IPS-20b (cell line): ENCODE results near the gene U2AF2.
A peak's percentile ranks its signal among the peaks of the same experiment; 100 is the strongest.

Experiments used
- H3K27ac ChIP-seq: one replicate; pipeline ENCODE4 v1.5.1; 2013; ENCODE audit warnings: low read length
- H3K27me3 ChIP-seq: 2 replicates; pipeline ENCODE4 v1.6.1; 2013; ENCODE audit warnings: mild to moderate bottlenecking, low read length, inconsistent platforms; ENCODE audit not compliant: insufficient read depth
- H3K36me3 ChIP-seq: 2 replicates; pipeline ENCODE4 v1.6.1; 2013; ENCODE audit warnings: low read depth, mild to moderate bottlenecking, inconsistent platforms, low read length, moderate library complexity; ENCODE audit not compliant: insufficient read depth
- H3K4me1 ChIP-seq: 2 replicates; pipeline ENCODE4 v1.6.1; 2013; ENCODE audit warnings: mild to moderate bottlenecking, control low read depth, inconsistent platforms, low read length, moderate library complexity; ENCODE audit not compliant: insufficient read depth
- H3K4me3 ChIP-seq: 2 replicates; pipeline ENCODE4 v1.5.1; 2013; ENCODE audit warnings: mild to moderate bottlenecking, low read length, inconsistent platforms
- H3K9ac ChIP-seq: 2 replicates; pipeline ENCODE4 v1.6.1; 2013; ENCODE audit warnings: low read depth, mild to moderate bottlenecking, inconsistent platforms, low read length, moderate library complexity
- H3K9me3 ChIP-seq: 2 replicates; pipeline ENCODE4 v1.6.1; 2013; ENCODE audit warnings: mild to moderate bottlenecking, low read depth, low read length, inconsistent platforms; ENCODE audit not compliant: insufficient read depth

U2AF2 gene

DNA sequence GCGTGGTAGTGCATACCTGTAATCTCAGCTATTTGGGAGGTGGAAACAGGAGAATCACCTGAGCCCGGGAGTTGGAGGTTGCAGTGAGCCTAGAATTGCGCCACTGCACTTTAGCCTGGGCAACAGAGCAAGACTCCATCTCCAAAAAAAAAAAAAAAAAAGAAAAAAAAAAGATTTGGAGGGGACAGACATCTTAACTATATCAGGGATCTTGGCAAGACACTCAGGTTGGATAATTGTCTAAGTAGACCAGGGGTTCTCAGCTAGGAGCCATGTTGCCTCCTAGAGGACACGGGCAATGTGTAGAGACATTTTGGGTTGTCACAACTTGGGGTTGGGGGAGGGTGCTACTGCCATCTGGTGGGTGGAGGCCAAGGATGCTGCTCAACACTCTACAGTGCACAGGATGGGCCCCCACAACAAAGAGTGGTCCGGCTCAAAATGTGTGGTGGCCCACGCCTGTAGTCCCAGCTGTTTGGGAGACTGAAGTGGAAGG, 15.9 kb upstream of the U2AF2 start:
- H3K36me3 ChIP-seq: no peaks in the 10 kb centered on the region
- no peak overlapping the region for H3K4me3 ChIP-seq
- H3K4me1 ChIP-seq: peaks cover 4% of the 10 kb centered on the region; the same call in 1 of the 2 replicates
- H3K27ac ChIP-seq: no peak overlapping the region
- no peaks in the 10 kb centered on the region for H3K27me3 ChIP-seq
- H3K9me3 ChIP-seq: no peaks in the 10 kb centered on the region
- H3K9ac ChIP-seq: no peak overlapping the region

DNA sequence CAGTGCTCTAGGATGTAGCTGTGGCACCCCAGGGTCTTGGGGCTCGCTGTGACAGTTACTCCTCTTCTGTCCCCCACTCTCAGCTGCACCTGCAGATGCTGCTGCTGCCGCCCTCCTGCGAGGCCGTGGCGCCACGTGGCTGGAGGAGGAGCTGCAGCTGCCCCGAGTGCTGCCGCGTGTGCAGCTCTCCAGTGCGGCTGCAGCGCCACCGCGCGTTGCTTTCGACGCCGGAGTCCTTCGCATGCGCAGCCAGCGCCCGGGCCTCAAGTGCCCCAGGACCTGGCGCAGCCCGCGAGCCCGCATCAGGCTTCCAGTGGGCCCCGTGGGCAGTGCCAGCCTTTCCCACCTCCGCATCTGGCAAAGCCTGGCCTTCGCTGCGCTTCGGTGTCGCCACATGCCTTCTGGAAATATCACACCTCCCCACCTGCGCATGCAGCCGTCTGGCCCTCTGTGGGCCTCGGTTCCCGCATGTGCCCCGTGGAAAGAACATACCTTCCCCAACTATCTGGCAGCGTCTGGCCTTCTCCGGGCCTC, 14.7 kb upstream of the U2AF2 start:
- peaks cover 4% of the 10 kb centered on the region; the same call in 1 of the 2 replicates for H3K4me1 ChIP-seq
- no peaks in the 10 kb centered on the region for H3K9me3 ChIP-seq
- H3K9ac ChIP-seq: peak overlapping the region; percentile 97; the same call in 1 of the 2 replicates
- H3K36me3 ChIP-seq: peaks cover 8% of the 10 kb centered on the region
- peak overlapping the region; percentile 79; the same call in 1 of the 2 replicates for H3K4me3 ChIP-seq
- no peaks in the 10 kb centered on the region for H3K27me3 ChIP-seq
- no peak overlapping the region for H3K27ac ChIP-seq

DNA sequence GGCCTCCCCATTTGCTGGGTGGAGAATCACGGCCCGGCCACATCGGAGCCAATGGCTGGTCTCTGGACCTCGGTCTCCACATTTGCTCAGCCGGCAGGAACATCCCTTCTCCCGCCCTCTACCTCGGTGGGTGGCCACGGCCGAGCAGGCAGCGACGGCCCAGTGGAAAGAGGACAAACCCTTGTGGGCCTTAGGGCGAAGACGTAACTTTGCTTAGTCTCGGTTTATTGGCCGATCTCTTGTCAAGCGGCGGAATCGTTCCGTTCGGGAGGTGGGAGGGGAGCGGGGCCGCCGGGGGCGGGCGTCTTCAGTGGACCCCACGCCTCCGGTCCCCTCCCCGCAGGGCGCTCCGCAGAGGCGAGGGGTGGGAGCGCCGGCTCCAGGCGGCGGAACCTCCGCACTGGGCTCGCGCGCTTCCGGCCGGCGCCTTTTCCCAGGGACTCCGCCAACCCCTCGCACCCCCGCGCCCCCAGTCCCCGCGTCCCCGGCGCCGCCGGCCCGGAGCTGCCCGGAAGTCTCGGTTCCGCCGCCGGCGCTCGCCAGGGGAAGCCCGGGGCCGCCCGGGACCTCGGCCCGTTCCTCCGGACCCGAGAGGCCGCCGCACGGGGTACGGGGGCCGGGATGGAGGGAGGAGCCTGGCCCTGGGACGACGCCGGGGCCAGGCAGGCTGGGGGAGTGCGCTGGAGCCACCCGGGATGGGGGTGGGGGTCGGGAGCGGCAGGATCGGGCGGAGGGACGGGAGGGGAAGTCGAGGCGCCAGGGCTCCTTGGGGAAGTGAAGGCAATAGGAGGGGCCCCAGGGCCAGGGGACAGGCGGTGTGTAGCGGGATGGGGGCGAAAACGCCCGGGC, 14.0 kb upstream of the U2AF2 start, which contains the start of gene ZNF580:
TSS of gene ZNF580 (plus strand) at position 426 of the 849 bp plus-strand sequence. CDS start 1,507 bp downstream, outside the sequence.
- Histone ChIP-seq H3K9ac (peak within 1 kb of the TSS; percentile 97), H3K27me3 (no peaks in the 10 kb centered on the region), H3K9me3 (no peaks in the 10 kb centered on the region), H3K27ac (peak within 1 kb of the TSS; percentile 21), H3K36me3 (peaks cover 15% of the 10 kb centered on the region), H3K4me3 (peak within 1 kb of the TSS; percentile 79), H3K4me1 (peaks cover 2% of the 10 kb centered on the region; the same call in 1 of the 2 replicates)

DNA sequence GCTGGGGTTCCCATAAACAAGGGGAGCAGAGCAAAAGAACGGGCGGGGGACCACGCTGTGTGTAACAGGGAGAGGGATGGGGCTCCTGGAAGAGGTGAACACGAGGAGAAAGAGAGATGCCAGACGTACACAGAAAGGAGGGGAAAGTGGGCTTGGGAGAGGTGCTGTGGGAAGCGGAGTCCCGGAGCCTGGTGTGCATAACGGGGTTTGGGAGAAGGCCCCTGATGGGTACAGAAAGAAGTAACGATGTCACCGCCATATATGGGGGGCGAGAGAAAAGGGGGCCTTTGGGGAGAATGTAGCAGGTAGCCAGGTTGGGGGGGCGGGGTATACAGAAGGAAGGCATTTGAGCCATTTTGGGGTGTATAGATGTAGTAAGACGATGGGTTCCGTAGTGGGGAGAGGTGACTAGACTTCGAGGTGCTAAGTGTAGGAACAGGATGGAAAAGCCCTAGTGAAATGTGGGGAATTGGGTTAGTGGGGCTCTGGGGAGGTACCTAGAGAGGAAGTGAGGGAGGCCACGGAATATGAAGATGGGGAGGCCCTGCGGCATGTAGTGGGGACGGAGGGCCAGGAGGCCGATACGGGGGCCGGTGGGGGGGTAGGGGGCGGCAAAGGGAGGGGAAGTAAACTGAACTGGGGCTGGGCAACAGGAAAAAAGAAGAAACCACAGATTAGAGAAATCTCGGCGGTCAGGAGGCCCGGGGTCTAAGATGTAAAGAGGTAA, 13.2 kb upstream of the U2AF2 start:
- H3K36me3 ChIP-seq: peaks cover 15% of the 10 kb centered on the region
- H3K4me1 ChIP-seq: no peaks in the 10 kb centered on the region; the same call in 1 of the 2 replicates

DNA sequence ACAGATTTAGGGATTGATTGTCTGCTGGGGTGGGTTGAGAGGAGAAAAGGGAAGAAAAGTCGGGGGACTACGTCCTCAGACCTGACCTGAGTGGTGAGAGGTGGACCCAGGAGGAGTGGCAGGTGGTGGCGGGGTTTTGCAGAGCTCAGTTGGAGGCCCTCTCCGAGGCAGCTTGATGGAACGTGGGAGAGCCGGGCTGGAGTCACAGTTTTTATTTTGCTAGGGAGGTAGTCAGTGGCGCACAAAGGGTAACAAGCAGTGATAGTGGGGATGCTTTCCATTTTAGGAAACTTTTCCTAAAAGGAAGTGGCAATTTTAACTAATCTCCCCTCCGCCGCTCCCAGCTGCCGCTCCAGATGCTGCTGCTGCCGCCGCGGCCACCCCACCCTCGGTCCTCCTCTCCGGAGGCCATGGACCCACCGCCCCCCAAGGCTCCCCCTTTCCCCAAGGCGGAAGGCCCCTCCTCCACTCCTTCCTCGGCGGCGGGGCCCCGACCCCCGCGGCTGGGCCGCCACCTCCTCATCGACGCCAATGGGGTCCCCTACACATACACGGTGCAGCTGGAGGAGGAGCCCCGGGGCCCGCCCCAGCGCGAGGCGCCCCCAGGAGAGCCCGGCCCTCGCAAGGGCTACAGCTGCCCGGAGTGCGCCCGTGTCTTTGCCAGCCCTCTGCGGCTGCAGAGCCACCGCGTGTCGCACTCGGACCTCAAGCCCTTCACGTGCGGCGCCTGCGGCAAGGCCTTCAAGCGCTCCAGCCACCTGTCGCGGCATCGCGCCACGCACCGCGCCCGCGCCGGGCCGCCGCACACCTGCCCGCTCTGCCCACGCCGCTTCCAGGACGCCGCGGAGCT, 12.5 kb upstream of the U2AF2 start:
- no peaks in the 10 kb centered on the region; the same call in 1 of the 2 replicates for H3K4me1 ChIP-seq
- no peaks in the 10 kb centered on the region for H3K9me3 ChIP-seq
- peaks cover 15% of the 10 kb centered on the region for H3K36me3 ChIP-seq
- H3K9ac ChIP-seq: peak overlapping the region; percentile 97
- peak overlapping the region; percentile 79 for H3K4me3 ChIP-seq
- H3K27ac ChIP-seq: no peak overlapping the region
- H3K27me3 ChIP-seq: no peaks in the 10 kb centered on the region

More for the DNA sequence above, 13.2 kb upstream of the U2AF2 start:
- Histone ChIP-seq H3K27me3 (no peaks in the 10 kb centered on the region), H3K9me3 (no peaks in the 10 kb centered on the region), H3K9ac (peak overlapping the region; percentile 97), H3K4me3 (peak overlapping the region; percentile 79), H3K27ac (peak overlapping the region; percentile 21)

DNA sequence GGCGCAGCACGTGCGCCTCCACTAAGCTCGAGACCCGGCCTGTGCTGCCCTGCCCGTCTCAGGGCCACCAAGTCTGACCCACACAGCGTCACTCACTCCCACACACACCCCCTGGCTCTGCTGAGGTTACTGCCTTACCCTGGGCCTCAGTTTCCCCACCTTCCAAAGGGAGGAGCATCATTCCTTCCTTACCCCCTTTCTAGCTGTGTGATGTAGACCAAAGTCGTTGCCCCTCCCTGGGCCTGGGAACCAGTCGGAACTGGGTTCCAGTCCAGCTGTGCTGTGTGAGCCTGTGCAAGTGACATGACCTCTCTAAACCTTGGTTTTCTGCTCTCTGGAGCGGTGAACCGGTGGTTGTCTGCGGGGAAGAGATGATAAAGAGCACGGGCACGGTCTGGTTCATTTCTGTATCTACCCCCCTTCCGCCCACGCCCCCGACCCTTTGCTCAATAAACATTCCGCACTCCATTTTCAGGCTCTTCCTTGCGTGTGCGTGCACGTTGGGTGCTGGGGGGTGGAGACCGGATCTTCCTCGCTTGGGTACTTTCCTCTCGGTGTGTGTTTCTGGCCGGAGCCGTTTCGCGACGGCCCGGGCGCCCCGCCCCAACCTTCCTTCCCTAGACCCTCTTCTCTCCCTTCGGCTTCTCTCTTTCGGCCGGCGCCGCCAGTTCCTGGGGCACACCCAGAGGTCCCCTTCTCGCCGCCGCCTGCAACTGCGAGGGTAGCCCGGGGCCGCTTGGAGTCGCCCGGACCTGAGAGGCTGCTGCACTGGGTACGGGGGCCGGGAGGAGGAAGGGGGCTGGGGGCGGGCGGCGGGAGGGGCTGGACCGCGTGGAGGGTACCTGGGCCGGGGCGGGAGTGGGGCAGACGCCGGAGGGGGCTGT, 11.6 kb upstream of the U2AF2 start, which contains the start of gene ZNF581:
TSS of gene ZNF581 (plus strand) at position 647 of the 884 bp plus-strand sequence. CDS start 923 bp downstream, outside the sequence.
- peaks cover 15% of the 10 kb centered on the region for H3K36me3 ChIP-seq
- no peaks in the 10 kb centered on the region for H3K27me3 ChIP-seq
- H3K9me3 ChIP-seq: no peaks in the 10 kb centered on the region
- H3K4me1 ChIP-seq: no peaks in the 10 kb centered on the region; the same call in 1 of the 2 replicates
- H3K4me3 ChIP-seq: peak within 1 kb of the TSS; percentile 79
- H3K9ac ChIP-seq: peak within 1 kb of the TSS; percentile 97
- peak within 1 kb of the TSS; percentile 46 for H3K27ac ChIP-seq

DNA sequence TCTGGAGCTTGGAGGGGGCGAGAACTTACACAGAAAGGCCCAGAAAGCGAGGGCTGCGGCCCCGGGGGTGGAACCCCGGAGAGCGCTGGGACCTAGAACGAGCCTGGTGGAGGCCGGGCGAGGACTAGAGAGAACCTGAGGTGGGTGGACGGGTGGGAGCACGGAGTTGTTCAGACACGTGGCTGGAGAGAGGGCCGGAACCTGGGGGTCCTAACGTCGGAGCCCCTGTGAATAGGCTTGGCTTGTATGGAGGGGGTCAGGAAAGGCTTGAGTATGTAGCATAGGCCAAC, 11.0 kb upstream of the U2AF2 start:
- Histone ChIP-seq H3K4me1 (no peaks in the 10 kb centered on the region; the same call in 1 of the 2 replicates), H3K36me3 (peaks cover 15% of the 10 kb centered on the region), H3K27ac (peak overlapping the region; percentile 46), H3K9me3 (no peaks in the 10 kb centered on the region), H3K9ac (peak overlapping the region; percentile 97), H3K4me3 (peak overlapping the region; percentile 79), H3K27me3 (no peaks in the 10 kb centered on the region)

DNA sequence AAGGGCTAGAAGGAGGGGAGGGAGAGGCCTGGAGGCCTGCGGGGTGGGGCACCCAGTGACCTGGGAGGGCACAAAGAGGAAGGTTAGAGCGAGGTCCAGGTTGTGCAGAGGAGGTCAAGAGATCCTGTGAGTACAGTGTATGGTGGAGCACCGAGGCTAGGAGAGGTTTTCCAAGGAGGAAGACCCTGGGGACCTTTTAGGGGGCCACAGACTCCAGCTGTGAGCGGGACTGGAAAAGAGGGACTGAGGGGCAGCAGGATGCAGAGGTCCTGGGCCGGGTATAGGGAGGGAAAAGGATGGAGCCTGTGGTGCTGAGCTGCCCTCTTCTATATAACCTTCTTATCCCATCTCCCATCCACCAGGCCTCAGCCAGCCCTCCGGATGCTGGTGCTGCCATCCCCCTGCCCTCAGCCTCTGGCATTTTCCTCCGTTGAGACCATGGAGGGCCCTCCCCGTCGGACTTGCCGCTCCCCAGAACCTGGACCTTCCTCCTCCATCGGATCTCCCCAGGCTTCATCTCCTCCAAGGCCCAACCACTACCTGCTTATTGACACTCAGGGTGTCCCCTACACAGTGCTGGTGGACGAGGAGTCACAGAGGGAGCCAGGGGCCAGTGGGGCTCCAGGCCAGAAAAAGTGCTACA, 10.5 kb upstream of the U2AF2 start:
- peak overlapping the region; percentile 97 for H3K9ac ChIP-seq
- peak overlapping the region; percentile 46 for H3K27ac ChIP-seq
- H3K36me3 ChIP-seq: peaks cover 15% of the 10 kb centered on the region
- peak overlapping the region; percentile 79 for H3K4me3 ChIP-seq
- H3K4me1 ChIP-seq: no peaks in the 10 kb centered on the region; the same call in 1 of the 2 replicates
- no peaks in the 10 kb centered on the region for H3K27me3 ChIP-seq
- H3K9me3 ChIP-seq: no peaks in the 10 kb centered on the region

DNA sequence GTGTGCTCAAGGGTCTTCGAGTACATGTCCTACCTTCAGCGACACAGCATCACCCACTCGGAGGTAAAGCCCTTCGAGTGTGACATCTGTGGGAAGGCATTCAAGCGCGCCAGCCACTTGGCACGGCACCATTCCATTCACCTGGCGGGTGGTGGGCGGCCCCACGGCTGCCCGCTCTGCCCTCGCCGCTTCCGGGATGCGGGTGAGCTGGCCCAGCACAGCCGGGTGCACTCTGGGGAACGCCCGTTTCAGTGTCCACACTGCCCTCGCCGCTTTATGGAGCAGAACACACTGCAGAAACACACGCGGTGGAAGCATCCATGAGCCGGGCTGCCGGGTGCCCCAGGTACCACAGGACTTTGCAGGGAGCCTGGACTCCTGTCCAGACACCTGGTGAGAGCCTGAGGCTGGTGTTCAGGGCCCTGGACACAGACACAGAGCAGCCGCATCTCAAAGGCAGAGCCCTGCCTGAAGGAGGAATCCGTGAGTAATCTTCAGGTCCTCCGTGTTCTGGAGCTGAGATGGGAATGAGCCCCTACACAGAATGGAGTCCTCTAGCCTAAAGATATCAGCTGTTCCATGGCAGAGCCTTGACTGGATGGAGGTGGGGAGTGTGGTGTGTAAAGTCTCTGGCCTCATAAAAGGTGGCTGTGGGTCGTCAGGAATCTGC, 9.9 kb upstream of the U2AF2 start:
- Histone ChIP-seq H3K4me1 (no peaks in the 10 kb centered on the region; the same call in 1 of the 2 replicates), H3K9me3 (no peaks in the 10 kb centered on the region), H3K4me3 (peak overlapping the region; percentile 79; the same call in 1 of the 2 replicates), H3K27ac (no peak overlapping the region), H3K27me3 (no peaks in the 10 kb centered on the region), H3K36me3 (peaks cover 15% of the 10 kb centered on the region), H3K9ac (peak overlapping the region; percentile 97; the same call in 1 of the 2 replicates)
